Colonic mucosa (tissue), 4 donors: ENCODE data around the gene KCNK3. TPM values are rescaled to one million over a fixed set of nuclear protein-coding genes. Genes with fewer than 3 reads are reported as not detected.

Experiments used
- DNase-seq: peaks from one replicate; pipeline ENCODE4 v3.0.0-alpha.2; 2020
- H3K27ac ChIP-seq: fragments of 200-600 bp; one replicate; pipeline ENCODE4 v1.8.0; 2021
- H3K27me3 ChIP-seq: fragments of 200-600 bp; one replicate; pipeline ENCODE4 v1.8.0; 2021
- H3K36me3 ChIP-seq: fragments of 200-600 bp; one replicate; pipeline ENCODE4 v1.8.0; 2021
- H3K4me1 ChIP-seq: fragments of 200-600 bp; one replicate; pipeline ENCODE4 v1.8.0; 2021; ENCODE audit warnings: mild to moderate bottlenecking
- H3K4me3 ChIP-seq: fragments of 200-600 bp; one replicate; pipeline ENCODE4 v1.8.0; 2021
- H3K9ac ChIP-seq, 2 donors: one replicate each; pipeline ENCODE4 v1.7.0; 2013; ENCODE audit warnings: control low read depth in 2 of 2, low read depth in 2 of 2, low read length in 2 of 2
- H3K9me3 ChIP-seq: fragments of 200-600 bp; one replicate; pipeline ENCODE4 v1.8.0; 2021
- intact Hi-C: fragments of 100-400 bp; cut with DNase I; formaldehyde crosslinking; loops from one replicate; pipeline ENCODE4 v1.14.1; 2022
- total RNA-seq, 2 donors: library from RNA; stranded (reverse); fragmentation: NEBNext Ultra II Directional in 1 of 2; extraction: Animal tissue kit (Norgen Biotek cat#: 25700) in 1 of 2; gene quantifications; one replicate each; pipeline ENCODE4 v1.2.1, GENCODE V29; 2021
- TF ChIP-seq, protein P1 (sequence below): fragments of 200-600 bp; IDR thresholded peaks from one replicate; pipeline ENCODE4 v1.8.0; 2022; ENCODE audit warnings: antibody characterized with exemption, mild to moderate bottlenecking
- donor health status: healthy.
- donor health status: DM: no; HTN: no; CAD: no.
- donor health status: DM: no; HTN: no; CAD: no.

Gene KCNK3
- total RNA-seq, 2 donors from 2014 or later = 1.2 to 1.5 TPM

DNA sequence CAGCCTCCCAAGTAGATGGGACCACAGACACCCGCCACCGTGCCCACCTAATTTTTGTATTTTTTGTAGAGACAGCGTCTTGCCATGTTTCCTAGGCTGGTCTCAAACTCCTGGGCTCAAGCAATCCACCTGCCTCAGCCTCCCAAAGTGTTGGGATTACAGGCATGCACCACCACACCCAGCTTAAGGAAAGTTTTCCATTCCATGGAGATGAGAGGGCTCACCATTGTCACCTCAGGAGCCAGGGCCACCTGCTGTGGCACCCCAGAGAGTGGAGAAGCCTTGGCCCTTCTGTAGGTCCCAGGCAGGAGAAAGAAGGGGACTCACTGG, 76.2 kb downstream of the KCNK3 start:
- TF ChIP-seq, protein P1, sequence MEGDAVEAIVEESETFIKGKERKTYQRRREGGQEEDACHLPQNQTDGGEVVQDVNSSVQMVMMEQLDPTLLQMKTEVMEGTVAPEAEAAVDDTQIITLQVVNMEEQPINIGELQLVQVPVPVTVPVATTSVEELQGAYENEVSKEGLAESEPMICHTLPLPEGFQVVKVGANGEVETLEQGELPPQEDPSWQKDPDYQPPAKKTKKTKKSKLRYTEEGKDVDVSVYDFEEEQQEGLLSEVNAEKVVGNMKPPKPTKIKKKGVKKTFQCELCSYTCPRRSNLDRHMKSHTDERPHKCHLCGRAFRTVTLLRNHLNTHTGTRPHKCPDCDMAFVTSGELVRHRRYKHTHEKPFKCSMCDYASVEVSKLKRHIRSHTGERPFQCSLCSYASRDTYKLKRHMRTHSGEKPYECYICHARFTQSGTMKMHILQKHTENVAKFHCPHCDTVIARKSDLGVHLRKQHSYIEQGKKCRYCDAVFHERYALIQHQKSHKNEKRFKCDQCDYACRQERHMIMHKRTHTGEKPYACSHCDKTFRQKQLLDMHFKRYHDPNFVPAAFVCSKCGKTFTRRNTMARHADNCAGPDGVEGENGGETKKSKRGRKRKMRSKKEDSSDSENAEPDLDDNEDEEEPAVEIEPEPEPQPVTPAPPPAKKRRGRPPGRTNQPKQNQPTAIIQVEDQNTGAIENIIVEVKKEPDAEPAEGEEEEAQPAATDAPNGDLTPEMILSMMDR = no peak
- H3K4me1 ChIP-seq = peaks cover 29% of the 10 kb centered on the region
- H3K27me3 ChIP-seq = no peaks in the 10 kb centered on the region
- no peak overlapping the region for H3K27ac ChIP-seq
- no peaks in the 10 kb centered on the region for H3K9me3 ChIP-seq
- intact Hi-C loops = no loop called here
- no peak overlapping the region for H3K4me3 ChIP-seq
- no peaks in the 10 kb centered on the region for H3K36me3 ChIP-seq
- DNase-seq = no peak
- no peak overlapping the region for H3K9ac ChIP-seq

DNA sequence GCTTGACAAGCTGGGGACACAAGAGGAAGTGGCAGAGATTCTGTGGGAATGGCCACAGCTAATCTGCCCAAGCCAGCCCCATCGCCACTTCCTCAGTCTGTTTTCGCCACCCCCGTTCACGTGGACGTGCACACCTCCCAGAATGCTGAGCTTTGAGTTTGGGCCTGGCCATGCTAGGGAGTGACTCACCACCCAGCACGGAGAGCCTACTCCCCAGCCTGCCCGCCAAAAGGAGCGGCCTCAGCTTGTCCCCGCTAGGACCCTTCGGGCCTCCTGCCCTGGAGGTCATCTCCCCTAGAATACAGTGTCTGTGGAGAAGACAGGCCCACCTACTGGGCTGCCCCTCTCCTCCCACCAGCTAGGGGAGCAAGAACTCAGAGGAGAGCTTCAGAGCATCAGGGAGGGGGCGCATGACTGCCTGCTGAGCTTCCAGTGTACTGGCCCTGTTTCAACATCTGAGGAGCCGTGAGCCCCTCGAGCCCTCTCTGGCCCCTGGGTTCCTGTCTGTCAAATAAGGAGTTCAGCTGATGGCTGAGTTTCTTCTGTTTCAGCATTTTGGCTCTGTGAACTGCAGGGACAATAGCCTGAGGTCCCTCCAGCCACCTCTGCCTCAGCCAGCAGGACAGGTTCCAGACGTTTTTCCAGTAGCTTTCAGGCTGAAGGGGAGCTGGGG, 76.7 kb downstream of the KCNK3 start:
- H3K36me3 ChIP-seq = no peaks in the 10 kb centered on the region
- H3K4me1 ChIP-seq = peaks cover 29% of the 10 kb centered on the region
- no peaks in the 10 kb centered on the region for H3K27me3 ChIP-seq
- no peaks in the 10 kb centered on the region for H3K9me3 ChIP-seq
- peak; percentile 70 for DNase-seq
- peak overlapping the region; percentile 49 for H3K27ac ChIP-seq
- no peak overlapping the region for H3K4me3 ChIP-seq
- TF ChIP-seq, protein P1 = no peak
- H3K9ac ChIP-seq = no peak overlapping the region
- intact Hi-C loops = no loop called here

DNA sequence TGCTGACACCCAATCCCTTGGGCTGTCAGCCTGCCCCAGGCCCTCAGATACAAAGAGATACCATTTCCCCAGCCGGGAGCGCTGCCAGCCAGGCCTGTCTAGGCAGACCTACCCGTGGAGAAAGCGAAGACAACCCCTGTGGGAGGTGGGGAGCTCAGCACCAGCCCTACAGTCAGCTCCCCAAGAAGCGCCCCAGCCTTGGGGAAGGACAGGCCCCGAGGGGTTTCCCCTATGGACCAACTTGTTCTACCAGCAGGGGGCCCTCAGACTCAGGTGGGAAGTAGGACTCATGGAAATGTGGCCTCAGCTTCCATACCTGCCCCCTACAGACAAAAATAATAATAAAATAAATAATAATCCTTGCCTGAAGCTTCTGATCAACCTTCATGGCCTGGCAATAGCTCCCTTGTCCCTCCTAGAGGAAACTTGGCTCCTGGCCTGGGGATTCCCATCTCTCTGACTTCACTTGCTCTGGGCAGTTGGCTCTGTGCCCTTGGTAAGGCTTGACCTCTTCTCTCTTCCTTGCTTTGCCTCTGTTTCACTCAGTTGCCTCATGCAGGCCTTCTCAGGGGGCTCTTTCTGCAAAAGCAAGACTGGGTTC, 78.6 kb downstream of the KCNK3 start:
- no peaks in the 10 kb centered on the region for H3K27me3 ChIP-seq
- TF ChIP-seq, protein P1 = no peak
- H3K9ac ChIP-seq = no peak overlapping the region
- peaks cover 21% of the 10 kb centered on the region for H3K4me1 ChIP-seq
- H3K9me3 ChIP-seq = no peaks in the 10 kb centered on the region
- intact Hi-C loops = no loop called here
- peak overlapping the region; percentile 28 for H3K27ac ChIP-seq
- H3K36me3 ChIP-seq = no peaks in the 10 kb centered on the region
- H3K4me3 ChIP-seq = no peak overlapping the region
- peak; percentile 72 for DNase-seq

DNA sequence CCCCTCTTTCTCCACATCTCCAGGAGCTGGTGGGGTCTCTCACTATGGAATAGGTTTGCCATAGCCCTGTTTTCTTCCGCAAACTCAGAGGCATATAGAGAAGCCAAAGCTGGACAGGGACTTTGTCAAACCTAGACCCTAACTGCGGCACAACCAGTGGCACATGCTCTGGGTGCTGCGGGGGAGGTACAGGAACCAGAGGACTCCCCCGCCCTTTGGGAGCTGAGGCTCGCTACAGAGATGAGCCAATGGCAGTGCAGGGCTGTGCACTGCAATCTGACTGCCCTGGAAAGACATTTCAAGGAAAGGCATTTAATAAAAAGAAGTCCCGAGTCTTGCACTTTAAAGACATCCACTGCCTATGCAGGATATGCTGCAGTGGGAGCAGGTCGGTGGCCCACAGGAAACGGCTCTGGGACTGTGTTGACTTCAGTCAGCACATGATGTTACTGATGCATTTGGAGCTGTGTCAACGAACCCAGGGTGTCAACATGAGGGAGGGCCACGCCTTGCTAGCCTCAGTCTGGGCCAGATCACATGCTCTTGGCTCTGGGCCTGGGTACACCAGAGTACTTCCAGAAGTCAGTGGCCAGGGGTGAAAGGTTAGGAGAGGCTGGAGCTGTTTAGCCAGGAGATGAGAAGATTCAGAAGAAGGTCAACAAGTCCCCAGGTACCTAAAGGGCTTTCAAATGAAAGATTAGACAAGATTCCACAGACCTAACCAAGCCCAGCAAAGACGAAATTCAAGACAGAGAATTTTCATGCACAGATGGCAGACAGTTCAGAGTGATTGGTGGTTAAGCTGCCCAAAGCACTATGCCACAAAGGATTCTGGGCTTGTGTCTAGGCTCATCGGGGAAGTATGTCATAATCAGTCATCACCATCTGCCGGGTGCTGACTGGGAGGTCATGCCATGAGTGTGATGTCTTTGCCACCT, 79.8 kb downstream of the KCNK3 start:
- no peaks in the 10 kb centered on the region for H3K27me3 ChIP-seq
- no peak overlapping the region for H3K9ac ChIP-seq
- H3K36me3 ChIP-seq = no peaks in the 10 kb centered on the region
- H3K4me1 ChIP-seq = peaks cover 21% of the 10 kb centered on the region
- TF ChIP-seq, protein P1 = no peak
- intact Hi-C loops = no loop called here
- no peak overlapping the region for H3K4me3 ChIP-seq
- no peaks in the 10 kb centered on the region for H3K9me3 ChIP-seq
- peak; percentile 94 for DNase-seq
- H3K27ac ChIP-seq = peak overlapping the region; percentile 28

DNA sequence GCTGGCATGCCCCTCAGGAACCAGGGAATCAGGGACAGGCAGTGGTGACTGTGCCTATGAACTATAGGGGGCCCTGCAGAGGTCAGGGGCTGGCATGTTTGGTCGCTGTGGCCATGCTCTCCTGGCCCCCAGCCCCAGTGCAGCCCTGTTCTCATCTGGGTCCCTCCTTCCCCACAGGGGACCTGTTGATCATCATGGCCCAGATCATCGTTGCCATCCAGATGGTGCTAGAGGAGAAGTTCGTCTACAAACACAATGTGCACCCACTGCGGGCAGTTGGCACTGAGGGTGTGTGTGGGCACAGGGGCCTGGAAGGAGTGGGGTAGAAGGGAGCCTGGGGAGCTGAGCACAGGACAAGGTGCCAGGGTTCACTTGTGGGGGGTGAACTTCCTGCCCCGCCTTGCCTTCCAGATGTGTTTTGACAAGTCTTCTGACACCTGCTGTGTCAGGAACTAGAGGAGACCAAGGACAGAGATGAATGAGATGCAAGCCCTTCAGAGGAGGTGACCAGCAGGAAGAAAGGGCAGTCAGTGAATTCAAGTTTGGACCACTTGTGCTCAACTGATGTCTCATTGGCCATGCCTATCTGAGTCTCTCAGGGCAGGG, 83.8 kb downstream of the KCNK3 start:
- Histone ChIP-seq H3K4me1 (peaks cover 19% of the 10 kb centered on the region), H3K9me3 (no peaks in the 10 kb centered on the region), H3K36me3 (no peaks in the 10 kb centered on the region), H3K4me3 (no peak overlapping the region), H3K9ac (no peak overlapping the region), H3K27ac (no peak overlapping the region), H3K27me3 (no peaks in the 10 kb centered on the region)
- no peak for DNase-seq
- TF ChIP-seq, protein P1 = no peak
- intact Hi-C loops = no loop called here
